ENCODE measurements around the gene GFY.
A peak's percentile ranks its signal among the peaks of the same experiment; 100 is the strongest.

The GFY gene

GRCh38 chr19:49390929-49391359 is 34.2 kb upstream of the GFY start:
- Histone ChIP-seq H3K9me3 (replicated peaks in 1 of 11) (no peaks in the 10 kb centered on the region), H3K4me3 (no peak overlapping the region), H3K27me3 (peaks cover 0 to 19% (median 7%) of the 10 kb centered on the region in 11 experiments; a peak in 9 of 22 replicates), H3K4me1 (peaks cover 11 to 70% (median 41%) of the 10 kb centered on the region in 10 experiments), H3K9ac (0 out of 22 replicates have a peak overlapping the region, but pooled peaks of 1 of the 11 experiments have one; percentile 7), H3K27ac (no peak overlapping the region), H3K4me2 (peak overlapping the region in 7 of 11 experiments; percentile 19 to 49 (median 35); a peak in 11 of 22 replicates), H3K36me3 (no peaks in the 10 kb centered on the region), H4K20me1 (peaks cover 0 to 9% (median 0%) of the 10 kb centered on the region in 11 experiments; a peak in 1 of 22 replicates)
- no peak for TF ChIP-seq Cebpa-rat (IDR thresholded peaks at IDR 0.05)

GRCh38 chr19:49391581-49392399 is 33.4 kb upstream of the GFY start:
- Histone ChIP-seq H3K27ac (no peak overlapping the region), H3K36me3 (no peaks in the 10 kb centered on the region), H4K20me1 (peaks cover 0 to 9% (median 0%) of the 10 kb centered on the region in 11 experiments; a peak in 1 of 22 replicates), H3K4me3 (no peak overlapping the region), H3K4me2 (peak overlapping the region in 10 of 11 experiments; percentile 6 to 52 (median 32); a peak in 15 of 22 replicates), H3K4me1 (peaks cover 11 to 71% (median 44%) of the 10 kb centered on the region in 10 experiments), H3K27me3 (peaks cover 0 to 19% (median 7%) of the 10 kb centered on the region in 11 experiments; a peak in 9 of 22 replicates), H3K9me3 (replicated peaks in 1 of 11) (no peaks in the 10 kb centered on the region), H3K9ac (no peak overlapping the region)
- no peak for TF ChIP-seq Cebpa-rat (IDR thresholded peaks at IDR 0.05)

- Histone ChIP-seq H3K36me3 (no peaks in the 10 kb centered on the region), H3K9ac (no peak overlapping the region), H3K27ac (no peak overlapping the region), H4K20me1 (peaks cover 0 to 9% (median 0%) of the 10 kb centered on the region in 11 experiments; a peak in 1 of 22 replicates), H3K4me1 (peaks cover 0 to 75% (median 46%) of the 10 kb centered on the region in 10 experiments; a peak in 17 of 20 replicates), H3K9me3 (replicated peaks in 1 of 11) (no peaks in the 10 kb centered on the region), H3K4me3 (no peak overlapping the region), H3K4me2 (peak overlapping the region in 6 of 11 experiments; percentile 6 to 43 (median 15); a peak in 6 of 22 replicates), H3K27me3 (peaks cover 0 to 19% (median 8%) of the 10 kb centered on the region in 11 experiments; a peak in 10 of 22 replicates)
- TF ChIP-seq Cebpa-rat (IDR thresholded peaks at IDR 0.05) = no peak
Observed at GRCh38 chr19:49393881-49394280, 31.3 kb upstream of the GFY start.

- Histone ChIP-seq H3K4me2 (peak overlapping the region in 8 of 11 experiments; percentile 3 to 61 (median 15); a peak in 5 of 22 replicates), H3K9me3 (replicated peaks in 1 of 11) (no peaks in the 10 kb centered on the region), H4K20me1 (0 out of 22 replicates have a peak, but pooled peaks cover 0 to under 1% (median 0%) of the 10 kb centered on the region in 11 experiments), H3K27me3 (peaks cover 0 to 12% (median 4%) of the 10 kb centered on the region in 11 experiments; a peak in 9 of 22 replicates), H3K4me1 (peaks cover 0 to 72% (median 50%) of the 10 kb centered on the region in 10 experiments; a peak in 16 of 20 replicates), H3K9ac (no peak overlapping the region), H3K36me3 (no peaks in the 10 kb centered on the region), H3K4me3 (no peak overlapping the region), H3K27ac (no peak overlapping the region)
- TF ChIP-seq Cebpa-rat (IDR thresholded peaks at IDR 0.05) = 0 out of 22 replicates have a peak, but pooled peaks of 1 of the 11 experiments have one; percentile 10
Observed at GRCh38 chr19:49395581-49396407, 29.4 kb upstream of the GFY start.

DNA sequence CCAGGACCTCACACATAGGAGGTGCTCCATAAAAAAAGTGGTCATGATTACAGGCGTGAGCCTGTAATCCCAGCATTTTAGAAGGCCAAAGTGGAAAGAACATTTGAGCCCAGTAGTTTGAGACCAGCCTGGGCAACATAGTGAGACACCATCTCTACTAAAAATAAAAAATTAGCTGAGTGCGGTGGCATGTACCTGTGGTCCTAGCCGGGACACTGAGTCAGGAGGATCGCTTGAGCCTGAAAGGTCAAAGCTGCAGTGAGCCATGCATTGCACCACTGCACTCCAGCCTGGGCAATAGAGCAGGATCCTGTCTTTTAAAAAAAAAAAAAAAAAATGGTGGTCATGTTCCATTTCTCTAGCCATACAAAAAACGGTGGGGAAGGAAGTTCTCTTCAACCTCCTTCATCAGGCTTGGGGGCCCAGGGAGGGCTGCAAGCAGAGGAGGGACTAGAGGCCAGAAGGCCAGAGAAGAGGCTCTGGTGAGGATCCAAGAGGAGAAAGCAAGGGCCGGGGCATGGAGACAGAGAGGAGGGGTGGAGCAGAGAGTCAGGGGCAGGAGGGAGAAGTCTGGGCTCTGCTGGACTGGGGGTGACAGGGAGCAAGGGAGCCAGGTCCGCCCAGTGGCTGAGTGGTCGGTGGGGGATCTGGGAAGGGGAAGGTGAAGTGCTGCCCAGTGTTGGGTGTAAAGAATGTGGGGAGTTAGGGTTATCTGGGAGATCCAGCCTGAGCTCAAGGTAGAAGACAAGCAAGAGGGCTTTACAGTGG is 28.3 kb upstream of the GFY start:
- H3K9me3 ChIP-seq (replicated peaks in 1 of 11) = no peaks in the 10 kb centered on the region
- H3K9ac ChIP-seq = no peak overlapping the region
- no peak overlapping the region for H3K4me3 ChIP-seq
- peak overlapping the region in 9 of 11 experiments; percentile 39 to 70 (median 49); a peak in 15 of 22 replicates for H3K4me2 ChIP-seq
- no peak overlapping the region for H3K27ac ChIP-seq
- peaks cover 0 to 68% (median 44%) of the 10 kb centered on the region in 10 experiments; a peak in 16 of 20 replicates for H3K4me1 ChIP-seq
- H3K36me3 ChIP-seq = no peaks in the 10 kb centered on the region
- TF ChIP-seq Cebpa-rat (IDR thresholded peaks at IDR 0.05) = no peak
- peaks cover 0 to 12% (median 4%) of the 10 kb centered on the region in 11 experiments; a peak in 8 of 22 replicates for H3K27me3 ChIP-seq
- no peaks in the 10 kb centered on the region for H4K20me1 ChIP-seq

DNA sequence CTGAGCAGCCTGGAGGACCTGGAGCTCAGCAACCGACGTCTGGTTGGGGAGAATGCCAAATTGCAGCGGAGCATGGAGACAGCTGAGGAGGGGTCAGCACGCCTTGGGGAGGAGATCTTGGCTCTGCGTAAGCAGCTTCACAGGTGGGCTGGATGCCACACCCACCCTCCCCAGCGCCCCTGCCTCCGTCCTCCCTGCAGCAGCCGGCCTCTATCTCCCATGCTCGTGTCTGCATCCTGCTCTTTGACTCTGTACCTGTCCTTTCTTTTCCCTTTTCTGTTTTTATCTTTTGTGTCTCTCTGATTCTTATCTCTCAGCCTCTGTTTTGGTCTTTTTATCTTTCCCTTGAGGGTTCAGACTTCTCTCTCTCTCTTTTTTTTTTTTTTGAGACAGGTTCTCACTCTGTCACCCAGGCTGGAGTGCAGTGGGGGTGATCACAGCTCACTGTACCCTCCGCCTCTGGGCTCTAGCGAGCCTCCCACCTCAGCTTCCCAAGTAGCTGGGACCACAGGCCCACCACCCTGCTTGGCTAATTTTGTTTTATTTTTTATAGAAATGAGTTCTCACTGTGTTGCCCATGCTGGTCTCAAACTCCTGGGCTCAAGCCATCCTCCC is 27.1 kb upstream of the GFY start:
- Histone ChIP-seq H3K4me3 (no peak overlapping the region), H3K4me2 (peak overlapping the region in 9 of 11 experiments; percentile 29 to 70 (median 49); a peak in 18 of 22 replicates), H3K4me1 (peaks cover 7 to 70% (median 51%) of the 10 kb centered on the region in 10 experiments; a peak in 19 of 20 replicates), H4K20me1 (no peaks in the 10 kb centered on the region), H3K27ac (no peak overlapping the region), H3K9me3 (replicated peaks in 1 of 11) (no peaks in the 10 kb centered on the region), H3K9ac (peak overlapping the region in 5 of 11 experiments; percentile 2 to 57 (median 24); a peak in 2 of 22 replicates), H3K27me3 (peaks cover 0 to 4% (median 0%) of the 10 kb centered on the region in 11 experiments; a peak in 4 of 22 replicates), H3K36me3 (no peaks in the 10 kb centered on the region)
- no peak for TF ChIP-seq Cebpa-rat (IDR thresholded peaks at IDR 0.05)

DNA sequence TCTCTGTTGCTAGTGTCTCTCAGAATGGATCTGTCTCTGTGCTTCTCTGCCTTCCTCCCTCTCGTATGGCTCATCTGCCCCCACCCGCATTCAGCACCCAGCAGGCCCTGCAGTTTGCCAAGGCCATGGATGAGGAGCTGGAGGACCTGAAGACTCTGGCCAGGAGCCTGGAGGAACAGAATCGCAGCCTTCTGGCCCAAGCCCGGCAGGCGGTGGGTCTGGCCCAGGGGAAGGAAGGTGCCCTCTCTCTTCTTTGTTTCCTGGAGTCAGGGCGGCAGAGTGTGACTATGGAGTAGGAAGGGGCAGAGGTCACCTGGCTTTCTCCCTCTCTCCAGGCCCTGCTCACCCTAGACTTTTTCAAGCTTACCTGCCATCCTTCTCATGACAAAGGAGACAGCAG is 26.3 kb upstream of the GFY start:
- H3K4me1 ChIP-seq = peaks cover 15 to 70% (median 57%) of the 10 kb centered on the region in 10 experiments
- no peak overlapping the region for H3K4me3 ChIP-seq
- TF ChIP-seq Cebpa-rat (IDR thresholded peaks at IDR 0.05) = no peak
- peak overlapping the region in 4 of 11 experiments; percentile 2 to 24 (median 6); a peak in 3 of 22 replicates for H3K9ac ChIP-seq
- no peak overlapping the region; a peak in 2 of 22 replicates for H3K27ac ChIP-seq
- H3K36me3 ChIP-seq = no peaks in the 10 kb centered on the region
- peaks cover 0 to 4% (median 0%) of the 10 kb centered on the region in 11 experiments; a peak in 3 of 22 replicates for H3K27me3 ChIP-seq
- no peaks in the 10 kb centered on the region for H4K20me1 ChIP-seq
- no peaks in the 10 kb centered on the region for H3K9me3 ChIP-seq (replicated peaks in 1 of 11)
- peak overlapping the region in 9 of 11 experiments; percentile 29 to 70 (median 49); a peak in 18 of 22 replicates for H3K4me2 ChIP-seq
